Measurements from ENCODE around the gene IER3IP1. TPM values are rescaled to one million over a fixed set of nuclear protein-coding genes. Genes with fewer than 3 reads are reported as not detected.

IER3IP1 gene
- total and polyA plus RNA-seq, 2 of the 4 experiments (the other 2 are of a cell fraction): 7.0 to 11.7 TPM

- Histone ChIP-seq H4K8ac (ENCODE audit: low read depth in 2 of 2, low read length in 2 of 2) (no peak overlapping the region), H3K4me1 (ENCODE audit: control insufficient read depth, insufficient read depth, low read length) (no peaks in the 10 kb centered on the region), H3K9ac (ENCODE audit: low read depth, low read length) (no peak overlapping the region), H3K9me3 (ENCODE audit: control insufficient read depth, insufficient read depth, low read length) (no peaks in the 10 kb centered on the region), H3K9me1 (ENCODE audit: insufficient read depth, low read length) (no peaks in the 10 kb centered on the region), H2BK120ac (ENCODE audit: low read depth, low read length) (no peak overlapping the region), H2AK9ac (replicated peaks; ENCODE audit: low read depth, low read length, poor library complexity) (no peak overlapping the region), H3K14ac (replicated peaks; ENCODE audit: low read depth, low read length) (no peak overlapping the region), H4K91ac (ENCODE audit: insufficient read depth, low read depth, low read length) (no peak overlapping the region), H3K56ac (ENCODE audit: extremely low read depth, insufficient read depth, low read length) (no peak overlapping the region), H3K23ac (ENCODE audit: low read depth, low read length) (no peak overlapping the region), H4K20me1 (ENCODE audit: insufficient read depth, low read length) (no peaks in the 10 kb centered on the region), H3K27me3 (ENCODE audit: control insufficient read depth, insufficient read depth, low read length) (no peaks in the 10 kb centered on the region), H3K36me3 (ENCODE audit: control insufficient read depth, insufficient read depth, low read length) (peaks cover 24% of the 10 kb centered on the region), H3K4me2 (ENCODE audit: low read depth, low read length) (no peak overlapping the region), H3K18ac (ENCODE audit: low read depth, low read length) (no peak overlapping the region), H2BK20ac (ENCODE audit: low read depth, low read length) (no peak overlapping the region), H2AFZ (replicated peaks; ENCODE audit: low read length, poor library complexity) (no peak overlapping the region), H3K27ac (ENCODE audit: insufficient read depth, low read length) (no peak overlapping the region), H3K79me1 (ENCODE audit: low read depth in 1 of 2, low read length in 2 of 2) (no peaks in the 10 kb centered on the region), H3K4me3 (ENCODE audit: insufficient read depth, low read depth, low read length) (no peak overlapping the region), H2BK15ac (ENCODE audit: low read depth, low read length) (no peak overlapping the region), H2AK5ac (ENCODE audit: low read depth, low read length) (no peak overlapping the region), H3K4ac (ENCODE audit: low read depth, low read length) (no peak overlapping the region), H2BK5ac (ENCODE audit: low read depth, low read length, poor library complexity, severe bottlenecking) (no peak overlapping the region), H4K5ac (ENCODE audit: low read depth, low read length) (no peak overlapping the region)
- dilution Hi-C loops (cut with HindIII; ENCODE audit: low sequenced_read_pairs, unreplicated experiment): no loop called here
- intact Hi-C loops (cut with micrococcal nuclease): no loop called here
- ChIA-PET CTCF (no interaction called here), POLR2A (ENCODE audit: unreplicated experiment) (no interaction called here)
- no peak for DNase-seq
- TF ChIP-seq MXI1 (IDR thresholded peaks at IDR 0.05; ENCODE audit: borderline replicate concordance, low read depth, low read length) (no peak), RAD21 (IDR thresholded peaks at IDR 0.05; ENCODE audit: low read length) (no peak), FOS (IDR thresholded peaks at IDR 0.05; ENCODE audit: low read depth, low read length) (no peak), RFX5 (IDR thresholded peaks at IDR 0.05; ENCODE audit: low read depth, low read length) (no peak), POLR2A (IDR thresholded peaks at IDR 0.05; ENCODE audit: low read depth, low read length) (no peak), CEBPB (IDR thresholded peaks at IDR 0.05; ENCODE audit: low read depth, low read length) (no peak), USF2 (IDR thresholded peaks at IDR 0.05; ENCODE audit: low read depth, low read length) (no peak), BHLHE40 (IDR thresholded peaks at IDR 0.05; ENCODE audit: low read depth, low read length) (no peak), CTCF (conservative IDR thresholded peaks at IDR 0.05; ENCODE audit: low read depth, low read length) (no peak), SMC3 (IDR thresholded peaks at IDR 0.05; ENCODE audit: low read depth, low read length) (no peak), CHD1 (IDR thresholded peaks at IDR 0.05; ENCODE audit: low read depth, low read length) (no peak), MAFK (IDR thresholded peaks at IDR 0.05; ENCODE audit: low read depth, low read length) (no peak), NFE2L2 (IDR thresholded peaks at IDR 0.05; ENCODE audit: low read depth, low read length) (no peak), ELK1 (IDR thresholded peaks at IDR 0.05; ENCODE audit: borderline replicate concordance, low read depth, low read length) (no peak), RCOR1 (IDR thresholded peaks at IDR 0.05; ENCODE audit: insufficient replicate concordance, low read length) (no peak), MAZ (IDR thresholded peaks at IDR 0.05; ENCODE audit: borderline replicate concordance, low read depth, low read length) (no peak)
- BruUV-seq (replicated peaks): no TSS peak
- in situ Hi-C loops (cut with MboI; ENCODE audit: low sequenced_read_pairs): no loop called here
- WGBS, 2 experiments (ENCODE audit: extremely low coverage in 2 of 2, insufficient read length in 1 of 2): no CpG with 5 or more reads among the region's 7 CpGs
- no peak for ATAC-seq (ENCODE audit: low read depth)
Observed at GRCh38 chr18:47108998-47109405, 67.2 kb downstream of the IER3IP1 start.

Measured in IMR-90 (cell line).